Measurements from ENCODE around the gene GGACT.

GGACT gene

GRCh38 chr13:100528353-100528752, 60.2 kb downstream of the GGACT start:
- H3K36me3 ChIP-seq (ENCODE audit: control insufficient read depth in 2 of 2, insufficient read depth in 1 of 2, low read length in 2 of 2) = no peaks in the 10 kb centered on the region
- H3K9me3 ChIP-seq (ENCODE audit: control insufficient read depth, insufficient read depth, low read depth, low read length) = no peaks in the 10 kb centered on the region
- H3K27ac ChIP-seq (ENCODE audit: extremely low read depth, low read depth, low read length) = no peak overlapping the region
- TF ChIP-seq ZNF561 (tag by site-specific recombination; IDR thresholded peaks at IDR 0.05; ENCODE audit: borderline replicate concordance) (no peak), ZNF350 (tag by site-specific recombination; IDR thresholded peaks at IDR 0.05) (no peak)
- CTCF ChIA-PET = no interaction called here
- H3K4me3 ChIP-seq (ENCODE audit: low read depth, low read length) = no peak overlapping the region
- no peaks in the 10 kb centered on the region for H3K4me1 ChIP-seq (ENCODE audit: control insufficient read depth, insufficient read depth, low read length)
- POLR2A ChIA-PET = no interaction called here

- Histone ChIP-seq H3K4me3 (ENCODE audit: low read depth, low read length) (no peak overlapping the region), H3K36me3 (ENCODE audit: control insufficient read depth in 2 of 2, insufficient read depth in 1 of 2, low read length in 2 of 2) (no peaks in the 10 kb centered on the region), H3K27ac (ENCODE audit: extremely low read depth, low read depth, low read length) (no peak overlapping the region), H3K4me1 (ENCODE audit: control insufficient read depth, insufficient read depth, low read length) (no peaks in the 10 kb centered on the region), H3K9me3 (ENCODE audit: control insufficient read depth, insufficient read depth, low read depth, low read length) (no peaks in the 10 kb centered on the region)
- CTCF ChIA-PET = no interaction called here
- TF ChIP-seq SP3 (tag by site-specific recombination; IDR thresholded peaks at IDR 0.05) (no peak), ZBTB48 (tag by site-specific recombination; IDR thresholded peaks at IDR 0.05) (no peak), REST (tag by site-specific recombination; IDR thresholded peaks at IDR 0.05) (no peak), ZXDB (tag by site-specific recombination; IDR thresholded peaks at IDR 0.05) (no peak), ZNF610 (tag by site-specific recombination; IDR thresholded peaks at IDR 0.05; ENCODE audit: borderline replicate concordance) (no peak), ZBTB26 (tag by site-specific recombination; optimal IDR thresholded peaks at IDR 0.05) (no peak), RBAK (tag by site-specific recombination; IDR thresholded peaks at IDR 0.05) (no peak), ZNF692 (tag by site-specific recombination; IDR thresholded peaks at IDR 0.05) (no peak), ZNF280D (tag by site-specific recombination; IDR thresholded peaks at IDR 0.05) (no peak), ZNF514 (tag by site-specific recombination; IDR thresholded peaks at IDR 0.05) (no peak)
- POLR2A ChIA-PET = no interaction called here
These were observed 60.9 kb downstream of the GGACT start for GRCh38 chr13:100527644-100528043.
